Measurements from ENCODE around the gene MTCH2.
"Not testable (repeated sequence)": the region's sequence is repeated elsewhere in the genome, so short reads cannot be mapped to it uniquely, and the experiment has no call there.

The MTCH2 gene

DNA sequence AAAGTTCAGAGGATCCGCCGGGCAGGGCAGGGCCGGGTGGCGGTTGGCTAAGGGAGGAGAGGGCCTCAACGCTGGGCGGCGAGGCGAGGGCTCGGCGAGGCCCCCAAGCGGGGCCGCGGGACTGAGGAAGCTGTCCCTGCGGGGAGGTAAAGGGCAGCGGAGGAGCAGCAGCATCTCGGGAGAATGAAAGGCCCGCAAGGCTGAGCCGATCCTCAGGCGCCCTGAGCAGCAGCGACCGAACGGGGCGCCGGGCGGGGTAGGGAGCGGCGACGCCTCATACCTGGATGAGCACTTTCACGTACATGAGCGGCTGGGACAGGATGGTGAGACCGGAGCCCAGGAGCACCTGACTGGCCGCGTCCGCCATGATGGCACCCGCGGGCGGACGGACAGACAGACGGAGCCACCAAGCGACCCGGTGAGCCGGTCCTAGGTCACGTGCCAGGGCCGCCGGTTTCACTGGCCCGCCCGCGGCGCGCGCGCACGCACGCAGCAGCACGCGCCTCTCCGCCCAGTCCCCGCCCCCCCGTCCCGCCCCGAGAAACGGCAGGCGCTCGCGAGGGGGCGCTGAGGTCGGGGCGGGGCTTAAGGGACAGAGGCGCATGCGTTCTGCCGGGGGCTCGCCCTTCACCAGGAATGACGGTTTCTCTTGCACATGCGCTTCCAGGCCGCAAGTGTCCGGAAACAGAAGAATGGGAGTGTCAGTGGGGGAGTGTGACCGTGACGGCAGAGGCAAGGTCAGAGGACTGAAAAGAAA is at the start of gene MTCH2:
TSS of gene MTCH2 (minus strand) at position 461 of the 757 bp plus-strand sequence. CDS start at position 367, 94 bp downstream.
- no peaks in the 10 kb centered on the region for H3K9me3 Mint-ChIP-seq
- H3K4me1 Mint-ChIP-seq: peaks cover 25% of the 10 kb centered on the region
- H3K4me3 Mint-ChIP-seq: peak within 1 kb of the TSS; percentile 94 to 98
- peak; percentile 92 for ATAC-seq
- H3K27ac Mint-ChIP-seq: peak within 1 kb of the TSS; percentile 98 to 99
- DNase-seq: peak; percentile 95 to 96
- no peaks in the 10 kb centered on the region for H3K27me3 Mint-ChIP-seq

DNA sequence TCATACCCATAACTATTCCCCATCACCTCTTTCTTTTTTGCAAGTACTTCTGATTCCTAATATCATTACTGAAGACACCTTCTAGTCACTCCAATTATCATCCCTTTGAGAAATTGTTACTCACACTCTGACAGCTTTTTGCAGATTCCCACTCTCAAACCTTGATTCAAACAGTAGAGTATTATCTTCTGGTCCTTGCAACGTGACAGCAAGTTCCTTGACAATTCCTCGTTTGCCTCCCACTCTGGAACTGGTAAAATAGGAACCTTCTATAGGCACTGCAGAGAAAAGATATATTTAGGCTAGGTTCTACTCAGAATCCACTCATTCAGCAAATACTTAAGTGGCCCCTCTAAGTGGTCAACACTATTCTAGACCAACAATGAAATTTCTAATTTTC is 49.6 kb upstream of the MTCH2 start:
- no peak overlapping the region for H3K27ac Mint-ChIP-seq
- no peak overlapping the region for H3K4me3 Mint-ChIP-seq
- peaks cover 5% of the 10 kb centered on the region for H3K4me1 Mint-ChIP-seq
- DNase-seq (no peak), ATAC-seq (no peak)
- H3K9me3 Mint-ChIP-seq: no peaks in the 10 kb centered on the region
- no peaks in the 10 kb centered on the region for H3K27me3 Mint-ChIP-seq

DNA sequence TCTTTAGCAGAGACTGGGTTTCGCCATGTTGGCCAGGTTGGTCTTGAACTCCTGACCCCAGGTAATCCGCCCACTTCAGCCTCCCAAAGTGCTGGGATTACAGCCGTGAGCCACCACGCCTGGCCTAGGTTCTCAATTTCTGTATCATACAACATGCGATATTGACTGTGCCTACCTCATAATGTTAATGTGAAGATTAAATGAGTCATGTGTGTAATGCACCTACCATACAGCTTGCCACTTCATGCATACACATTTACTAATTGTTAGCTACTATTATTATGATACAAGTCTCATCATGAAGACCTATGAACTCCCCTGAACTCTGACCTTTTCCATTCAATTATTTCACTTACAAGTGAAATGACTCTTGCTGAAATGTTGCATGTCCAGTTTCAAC is 47.1 kb upstream of the MTCH2 start:
- DNase-seq: no peak
- Mint-ChIP-seq H3K9me3 (no peaks in the 10 kb centered on the region), H3K4me1 (peaks cover 5% of the 10 kb centered on the region), H3K27me3 (no peaks in the 10 kb centered on the region), H3K4me3 (no peak overlapping the region), H3K27ac (peak overlapping the region in 1 of 2 donors; percentile 65)
- ATAC-seq: no peak

DNA sequence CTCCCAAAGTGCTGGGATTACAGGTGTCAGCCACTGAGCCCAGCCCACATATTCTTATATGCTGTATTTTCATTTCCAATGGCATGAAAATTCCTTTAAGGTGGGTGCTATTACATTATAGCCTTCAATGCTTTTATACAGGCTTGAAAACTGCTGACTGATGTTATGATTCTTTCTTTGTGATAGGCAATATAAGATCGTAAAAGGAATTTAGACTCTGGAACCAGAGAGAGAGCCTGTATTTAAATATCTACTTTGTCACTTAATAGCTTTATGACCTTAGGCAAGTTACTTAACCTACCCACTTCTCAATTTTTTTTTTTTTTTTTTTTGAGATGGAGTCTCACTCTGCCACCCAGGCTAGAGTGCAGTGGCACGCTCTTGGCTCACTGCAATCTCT is 46.6 kb upstream of the MTCH2 start:
- ATAC-seq (no peak), DNase-seq (no peak)
- Mint-ChIP-seq H3K27ac (no peak overlapping the region), H3K27me3 (no peaks in the 10 kb centered on the region), H3K4me1 (peaks cover 5% of the 10 kb centered on the region), H3K9me3 (no peaks in the 10 kb centered on the region), H3K4me3 (no peak overlapping the region)

DNA sequence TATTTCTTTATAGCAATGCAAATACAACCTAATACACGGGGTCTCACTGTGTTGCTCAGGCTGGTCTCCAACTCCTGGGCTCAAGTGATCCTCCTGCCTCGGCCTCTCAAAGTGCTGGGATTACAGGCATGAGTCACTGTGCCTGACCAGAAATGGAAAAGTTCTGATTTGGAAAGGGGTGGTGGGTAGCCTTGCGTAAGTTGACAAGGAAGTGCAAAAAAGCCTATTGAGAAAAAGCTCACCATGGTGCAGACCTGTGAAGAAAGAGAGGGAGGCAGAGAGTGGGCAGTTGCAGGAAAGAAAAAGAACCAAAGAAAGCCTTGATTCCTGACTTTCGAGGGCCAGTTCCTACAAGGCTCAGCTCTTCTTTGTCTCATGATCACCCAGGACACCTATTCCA is 45.8 kb upstream of the MTCH2 start:
- Mint-ChIP-seq H3K27ac (no peak overlapping the region), H3K4me3 (no peak overlapping the region), H3K27me3 (no peaks in the 10 kb centered on the region), H3K9me3 (no peaks in the 10 kb centered on the region), H3K4me1 (peaks cover 5% of the 10 kb centered on the region)
- ATAC-seq (no peak), DNase-seq (no peak)

DNA sequence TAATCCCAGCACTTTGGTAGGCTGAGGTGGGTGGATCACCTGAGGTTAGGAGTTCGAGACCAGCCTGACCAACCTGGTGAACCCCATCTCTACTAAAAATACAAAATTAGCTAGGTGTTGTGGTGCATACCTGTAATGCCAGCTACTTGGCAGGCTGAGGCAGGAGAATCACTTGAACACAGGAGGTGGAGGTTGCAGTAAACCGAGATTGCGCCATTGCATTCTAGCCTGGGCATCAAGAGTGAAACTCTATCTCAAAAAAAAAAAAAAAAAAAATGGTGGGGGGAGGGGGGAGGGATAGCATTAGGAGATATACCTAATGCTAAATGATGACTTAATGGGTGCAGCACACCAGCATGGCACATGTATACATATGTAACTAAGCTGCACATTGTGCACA is 44.3 kb upstream of the MTCH2 start:
- H3K27ac Mint-ChIP-seq, H3K4me1 Mint-ChIP-seq, H3K27me3 Mint-ChIP-seq, DNase-seq, H3K4me3 Mint-ChIP-seq, H3K9me3 Mint-ChIP-seq, ATAC-seq: not testable (repeated sequence)

DNA sequence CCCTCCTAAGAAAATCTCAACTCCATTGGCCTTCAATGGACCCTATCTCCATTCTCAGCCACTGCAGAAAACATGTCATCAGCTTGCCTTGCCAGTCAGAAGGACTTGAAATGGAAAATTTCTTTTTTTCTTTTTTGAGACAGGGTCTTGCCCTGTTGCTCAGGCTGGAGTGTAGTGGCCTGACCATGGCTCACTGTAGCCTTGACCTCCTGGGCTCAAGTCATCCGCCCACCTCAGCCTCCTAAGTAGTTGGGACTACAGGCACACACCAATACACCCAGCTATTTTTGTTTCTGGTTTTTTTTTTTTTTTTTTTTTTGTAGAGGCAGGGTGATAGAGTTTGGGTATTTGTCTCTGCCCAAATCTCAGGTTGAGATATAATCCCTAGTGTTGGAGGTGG is 43.8 kb upstream of the MTCH2 start:
- H3K27me3 Mint-ChIP-seq: no peaks in the 10 kb centered on the region
- DNase-seq (no peak), ATAC-seq (no peak)
- H3K4me1 Mint-ChIP-seq: no peaks in the 10 kb centered on the region
- no peaks in the 10 kb centered on the region for H3K9me3 Mint-ChIP-seq
- no peak overlapping the region for H3K4me3 Mint-ChIP-seq
- no peak overlapping the region for H3K27ac Mint-ChIP-seq

DNA sequence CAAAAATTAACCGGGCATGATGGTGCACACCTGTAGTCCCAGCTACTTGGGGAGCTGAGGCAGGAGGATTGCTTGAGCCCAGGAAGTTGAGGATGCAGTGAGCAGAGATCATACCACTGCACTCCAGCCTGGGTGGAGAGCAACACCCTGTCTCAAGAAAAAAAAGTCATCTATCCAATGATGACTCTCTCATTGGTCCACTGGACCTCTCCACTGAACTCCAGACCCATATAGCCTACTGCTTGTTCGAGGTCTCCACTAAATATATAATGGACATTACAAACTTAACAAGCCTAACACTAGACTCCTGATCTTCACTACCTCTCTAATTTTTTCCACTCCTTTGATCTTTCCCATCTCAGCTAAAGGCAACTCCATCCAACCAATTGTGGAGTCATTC is 33.5 kb upstream of the MTCH2 start:
- Mint-ChIP-seq H3K27ac (no peak overlapping the region), H3K4me1 (no peaks in the 10 kb centered on the region), H3K4me3 (no peak overlapping the region), H3K9me3 (no peaks in the 10 kb centered on the region), H3K27me3 (no peaks in the 10 kb centered on the region)
- ATAC-seq: no peak
- DNase-seq: no peak

DNA sequence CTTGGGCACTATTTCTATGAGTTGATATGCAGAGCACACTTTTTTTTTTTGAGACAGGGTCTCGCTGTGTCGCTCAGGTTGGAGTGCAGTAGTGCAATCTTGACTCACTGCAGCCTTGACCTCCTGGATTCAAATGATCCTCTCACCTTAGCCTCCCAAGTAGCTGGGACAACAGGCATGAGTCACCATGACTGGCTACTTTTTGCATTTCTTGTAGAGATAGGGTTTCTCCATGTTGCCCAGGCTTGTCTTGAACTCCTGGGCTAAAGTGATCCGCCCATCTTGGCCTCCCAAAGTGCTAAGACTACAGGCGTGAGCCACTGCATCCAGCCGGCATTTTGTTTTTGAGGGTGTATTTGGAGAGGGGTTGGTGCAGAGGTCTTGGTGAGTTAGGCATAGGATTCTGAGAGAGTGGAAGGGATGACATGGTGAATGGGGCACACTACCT is 29.9 kb upstream of the MTCH2 start:
- Mint-ChIP-seq H3K27ac (peak overlapping the region in 1 of 2 donors; percentile 28), H3K4me1 (no peaks in the 10 kb centered on the region), H3K9me3 (no peaks in the 10 kb centered on the region), H3K4me3 (no peak overlapping the region), H3K27me3 (no peaks in the 10 kb centered on the region)
- ATAC-seq: no peak
- DNase-seq: no peak

DNA sequence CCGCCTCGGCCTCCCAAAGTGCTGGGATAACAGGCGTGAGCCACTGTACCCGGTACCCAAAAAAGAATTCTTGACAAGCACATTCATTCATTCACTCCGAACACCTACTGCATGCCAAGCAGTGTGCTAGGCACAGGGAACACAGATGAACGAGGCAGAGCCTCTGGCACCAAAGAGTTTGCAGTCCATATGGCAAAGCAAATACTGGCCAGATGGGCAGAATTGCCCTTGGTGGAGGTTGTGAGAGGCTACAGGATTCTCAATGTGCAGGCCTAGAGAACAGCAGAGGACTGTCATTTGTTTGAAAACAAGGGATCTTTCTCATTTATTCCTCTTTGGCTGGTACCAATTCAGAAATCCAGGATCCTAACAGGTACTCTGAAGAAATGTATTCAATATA is 27.5 kb upstream of the MTCH2 start:
- H3K9me3 Mint-ChIP-seq: no peaks in the 10 kb centered on the region
- H3K27me3 Mint-ChIP-seq: no peaks in the 10 kb centered on the region
- DNase-seq: no peak
- peaks cover 5% of the 10 kb centered on the region for H3K4me1 Mint-ChIP-seq
- no peak overlapping the region for H3K27ac Mint-ChIP-seq
- H3K4me3 Mint-ChIP-seq: no peak overlapping the region
- ATAC-seq: no peak

DNA sequence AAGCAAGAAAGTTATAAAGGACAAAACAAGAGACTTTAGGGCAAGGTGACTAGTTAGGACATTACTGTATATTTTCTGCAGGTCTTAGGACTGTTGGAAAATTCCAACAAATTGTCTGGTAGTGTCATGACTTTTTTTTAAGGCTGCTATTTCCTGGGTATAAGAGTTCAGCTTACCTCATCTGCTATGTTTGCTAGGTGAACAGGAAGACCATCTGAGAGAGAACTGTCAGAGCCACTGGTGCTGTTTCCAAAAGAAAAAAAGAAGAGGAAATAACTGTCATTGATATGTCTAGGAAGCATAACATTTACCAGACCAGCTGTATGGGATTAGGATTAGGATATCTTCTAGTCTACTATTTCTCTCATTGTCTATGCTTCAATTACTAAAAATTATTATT is 26.3 kb upstream of the MTCH2 start:
- no peak for ATAC-seq
- no peaks in the 10 kb centered on the region for H3K27me3 Mint-ChIP-seq
- H3K4me3 Mint-ChIP-seq: no peak overlapping the region
- no peaks in the 10 kb centered on the region for H3K9me3 Mint-ChIP-seq
- H3K27ac Mint-ChIP-seq: no peak overlapping the region
- H3K4me1 Mint-ChIP-seq: peaks cover 17% of the 10 kb centered on the region
- no peak for DNase-seq

DNA sequence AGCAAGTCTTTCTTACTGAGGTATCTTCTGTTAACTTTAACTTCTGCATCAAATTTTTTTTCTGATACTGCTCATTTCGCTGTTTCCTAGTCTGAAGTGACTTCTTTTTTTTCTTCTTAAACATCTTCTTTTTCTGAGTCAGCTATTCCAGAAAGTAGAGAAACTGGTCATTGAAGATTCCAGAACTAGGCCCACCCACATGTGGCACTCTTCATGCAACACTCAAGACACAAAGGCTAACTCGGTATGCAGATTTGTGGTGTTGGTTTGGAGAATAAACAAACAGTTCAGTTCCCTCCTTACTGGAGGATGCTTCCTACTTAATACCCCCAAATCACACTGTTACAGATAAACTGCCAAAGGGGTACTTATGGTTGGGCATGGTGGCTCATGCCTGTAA is 25.2 kb upstream of the MTCH2 start:
- H3K4me1 Mint-ChIP-seq: peaks cover 25% of the 10 kb centered on the region
- no peak overlapping the region for H3K27ac Mint-ChIP-seq
- H3K9me3 Mint-ChIP-seq: no peaks in the 10 kb centered on the region
- no peak overlapping the region for H3K4me3 Mint-ChIP-seq
- no peak for ATAC-seq
- no peaks in the 10 kb centered on the region for H3K27me3 Mint-ChIP-seq
- no peak for DNase-seq

DNA sequence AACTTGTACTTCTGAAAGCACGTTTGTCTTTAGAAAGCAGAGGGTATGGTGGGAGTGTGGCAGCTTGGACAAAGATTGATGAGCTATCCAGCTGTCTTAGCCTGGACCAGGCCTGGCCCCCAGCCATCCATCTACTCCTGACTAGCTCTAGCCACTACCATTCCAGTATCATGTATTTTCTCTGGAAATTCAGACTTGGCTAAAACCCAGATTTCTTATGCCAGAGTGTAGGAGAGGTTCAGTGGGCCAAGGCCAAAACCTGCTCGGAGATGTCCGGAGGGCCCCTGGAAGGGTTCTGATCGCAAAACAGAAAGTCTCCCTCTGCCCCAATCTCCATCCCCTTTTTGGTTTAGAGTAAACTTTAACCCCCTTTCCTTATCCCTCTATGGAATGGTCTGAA is 24.8 kb upstream of the MTCH2 start:
- Mint-ChIP-seq H3K4me1 (peaks cover 25% of the 10 kb centered on the region), H3K9me3 (no peaks in the 10 kb centered on the region), H3K4me3 (no peak overlapping the region), H3K27ac (no peak overlapping the region), H3K27me3 (no peaks in the 10 kb centered on the region)
- ATAC-seq (no peak), DNase-seq (no peak)

DNA sequence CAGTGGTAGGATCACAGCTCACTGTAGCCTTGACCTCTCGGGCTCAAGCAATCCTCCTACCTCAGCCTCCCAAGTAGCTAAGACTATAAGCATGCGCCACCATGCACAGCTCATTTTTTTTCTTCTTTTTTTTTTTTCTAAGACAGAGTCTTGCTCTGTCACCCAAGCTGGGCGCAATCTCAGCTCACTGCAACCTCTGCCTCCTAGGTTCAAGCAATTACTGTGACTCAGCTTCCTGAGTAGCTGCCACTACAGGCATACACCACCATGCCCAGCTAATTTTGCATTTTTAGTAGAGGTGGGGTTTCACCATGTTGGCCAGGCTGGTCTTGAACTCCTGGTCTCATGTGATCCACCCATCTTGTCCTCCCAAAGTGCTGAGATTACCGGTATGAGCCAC is 22.6 kb upstream of the MTCH2 start:
- Mint-ChIP-seq H3K27ac (peak overlapping the region in 1 of 2 donors; percentile 48), H3K4me1 (peaks cover 25% of the 10 kb centered on the region)
- not testable (repeated sequence) for H3K27me3 Mint-ChIP-seq, H3K9me3 Mint-ChIP-seq, DNase-seq, H3K4me3 Mint-ChIP-seq, ATAC-seq

DNA sequence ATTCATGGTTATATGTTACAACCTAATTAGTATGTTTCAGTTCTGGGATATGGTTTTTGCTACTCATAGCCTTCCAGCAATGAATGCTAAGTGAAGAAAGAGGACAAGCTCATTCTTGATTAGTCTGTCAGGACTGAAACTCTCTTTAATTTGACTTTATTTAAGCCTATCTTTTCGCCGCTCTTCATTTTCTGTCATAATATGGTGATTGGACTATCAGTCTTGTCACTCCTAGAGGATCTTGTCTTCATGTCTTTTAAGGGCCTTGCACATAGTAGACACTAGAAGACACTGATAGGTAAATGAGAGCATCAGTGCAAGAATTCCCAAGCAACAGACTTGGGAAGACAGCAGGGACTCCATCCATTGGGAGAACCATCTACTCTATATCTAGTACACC is 18.9 kb upstream of the MTCH2 start:
- Mint-ChIP-seq H3K27ac (no peak overlapping the region), H3K9me3 (no peaks in the 10 kb centered on the region), H3K27me3 (no peaks in the 10 kb centered on the region), H3K4me1 (peaks cover 25% of the 10 kb centered on the region), H3K4me3 (no peak overlapping the region)
- ATAC-seq (no peak), DNase-seq (no peak)

DNA sequence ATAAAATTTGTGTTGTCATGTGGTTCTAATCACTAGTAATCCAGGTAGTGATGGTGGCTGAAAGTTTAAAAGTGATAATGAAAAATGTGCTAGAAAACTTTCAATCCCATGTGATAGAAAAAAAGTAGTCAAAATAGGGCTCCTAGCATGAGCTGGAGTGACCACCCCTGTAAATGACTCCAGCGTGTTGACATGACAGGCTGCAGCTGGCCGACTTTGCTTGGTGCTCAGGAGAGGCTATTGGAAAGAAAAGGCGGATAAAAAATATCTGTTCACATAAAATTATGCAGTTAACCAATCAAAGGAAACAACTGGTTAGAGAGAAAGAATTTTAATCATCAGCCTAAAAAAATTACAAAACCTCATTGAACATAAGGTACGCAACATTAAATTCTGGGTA is 16.9 kb upstream of the MTCH2 start:
- Mint-ChIP-seq H3K27me3 (no peaks in the 10 kb centered on the region), H3K27ac (no peak overlapping the region), H3K4me1 (peaks cover 14% of the 10 kb centered on the region), H3K4me3 (no peak overlapping the region), H3K9me3 (no peaks in the 10 kb centered on the region)
- no peak for DNase-seq
- no peak for ATAC-seq
